HCT116 (cell line): Measurements from ENCODE around the gene PAK1. TPM values are rescaled to one million over a fixed set of nuclear protein-coding genes. Genes with fewer than 3 reads are reported as not detected.

Experiments
- ATAC-seq: fragments of 200-7000 bp; cut with Tn5 transposase; 2 replicates; pipeline ENCODE4 v1.9.1; 2020; ENCODE audit warnings: mild to moderate bottlenecking, moderate library complexity
- BruUV-seq: library from RNA; stranded (reverse); fragments of 400-500 nt; replicated peaks from 2 replicates; lab custom pipeline; 2021; lab: Mats Ljungman, UMichigan
- CTCF ChIA-PET: fragments of 300-600 bp; sonication (Branson Sonifier 250); formaldehyde crosslinking; loops from one replicate; lab custom pipeline; 2021; ENCODE audit warnings: antibody characterized with exemption; lab: Charles Lee
- POLR2A ChIA-PET: fragments of 300-600, 350-600 bp; sonication (Branson Sonifier 250); formaldehyde crosslinking; loops from one replicate; lab custom pipeline; 2021; ENCODE audit warnings: antibody characterized with exemption; lab: Charles Lee
- RAD21 ChIA-PET, 2 experiments: fragments of 300-600 bp; sonication (Branson Sonifier 250); formaldehyde crosslinking; loops; one replicate each; lab custom pipeline; 2023; ENCODE audit warnings: low total read pairs in 2 of 2; ENCODE audit not compliant: uncharacterized antibody in 2 of 2, unreplicated experiment in 2 of 2, low non-redundant PET in 1 of 2; lab: Charles Lee
- DNase-seq: peaks from one replicate; pipeline ENCODE4 v3.0.0-alpha.2; 2010; ENCODE audit warnings: low read depth, low spot score
- H2AFZ ChIP-seq: fragments of 200-600 bp; shearing (Covaris generic), sonication (generic); 2 replicates; pipeline ENCODE4 v1.6.1; 2017; ENCODE audit warnings: low read depth, mixed run types, mixed read lengths, antibody characterized with exemption, low read length; ENCODE audit not compliant: poor library complexity, severe bottlenecking
- H3K27ac ChIP-seq: 2 replicates; pipeline ENCODE4 v1.5.1; 2012; ENCODE audit warnings: low read depth, low read length
- H3K27me3 ChIP-seq: fragments of 200-600 bp; sonication (generic); 2 replicates; pipeline ENCODE4 v1.6.1; 2016; ENCODE audit warnings: mixed run types, low read length, mixed read lengths; ENCODE audit not compliant: insufficient read depth
- H3K36me3 ChIP-seq, 2 experiments: fragments of 200-500 bp in 1 of 2; fragments of 200-600 bp in 1 of 2; sonication (Bioruptor generic) in 1 of 2; sonication (generic) in 1 of 2; 2 replicates each; pipeline versions ENCODE4 v1.5.1 to v1.6.1; 2014 to 2016; ENCODE audit warnings: low read length in 2 of 2, inconsistent platforms in 1 of 2, mixed read lengths in 1 of 2, mixed run types in 1 of 2; ENCODE audit not compliant: insufficient read depth in 2 of 2, control insufficient read depth in 1 of 2
- H3K4me1 ChIP-seq, 2 experiments: fragments of 200-600 bp in 1 of 2; sonication (generic) in 1 of 2; 2 replicates each; pipeline versions ENCODE4 v1.5.1 to v1.6.1; 2012 to 2017; ENCODE audit warnings: low read length in 2 of 2, inconsistent platforms in 1 of 2, mild to moderate bottlenecking in 1 of 2, mixed read lengths in 1 of 2, mixed run types in 1 of 2, moderate library complexity in 1 of 2; ENCODE audit not compliant: insufficient read depth in 2 of 2, control insufficient read depth in 1 of 2
- H3K4me2 ChIP-seq: fragments of 200-600 bp; sonication (generic); 2 replicates; pipeline ENCODE4 v1.6.1; 2017; ENCODE audit warnings: mixed run types, low read length, mixed read lengths
- H3K4me3 ChIP-seq, 2 experiments: fragments of 200-600 bp in 1 of 2; sonication (generic) in 1 of 2; replicated peaks in 1 of 2; 2 replicates each; pipeline ENCODE4 v1.5.1; 2011 to 2016; ENCODE audit warnings: low read length in 2 of 2, control low read depth in 1 of 2, low read depth in 1 of 2, mild to moderate bottlenecking in 1 of 2, mixed read lengths in 1 of 2, mixed run types in 1 of 2
- H3K79me2 ChIP-seq: fragments of 200-600 bp; sonication (generic); 2 replicates; pipeline ENCODE4 v1.6.1; 2017; ENCODE audit warnings: mild to moderate bottlenecking, mixed run types, low read length, moderate library complexity, mixed read lengths; ENCODE audit not compliant: insufficient read depth
- H3K9ac ChIP-seq: fragments of 200-600 bp; sonication (generic); 2 replicates; pipeline ENCODE4 v1.6.1; 2016; ENCODE audit warnings: low read length, mixed read lengths
- H3K9me2 ChIP-seq: fragments of 200-600 bp; sonication (generic), shearing (Covaris generic); 2 replicates; pipeline ENCODE4 v1.6.1; 2017; ENCODE audit warnings: mixed run types, mild to moderate bottlenecking, moderate library complexity; ENCODE audit not compliant: insufficient read depth
- H3K9me3 ChIP-seq, 2 experiments: fragments of 200-500 bp in 1 of 2; fragments of 200-600 bp in 1 of 2; sonication (Bioruptor generic) in 1 of 2; sonication (generic) in 1 of 2; 2 replicates each; pipeline ENCODE4 v1.6.1; 2014 to 2017; ENCODE audit warnings: low read length in 2 of 2, mixed read lengths in 2 of 2, inconsistent platforms in 1 of 2, low read depth in 1 of 2, mild to moderate bottlenecking in 1 of 2, mixed run types in 1 of 2, moderate library complexity in 1 of 2; ENCODE audit not compliant: control insufficient read depth in 1 of 2, insufficient read depth in 1 of 2
- H4K20me1 ChIP-seq: fragments of 200-600 bp; sonication (generic), shearing (Covaris generic); 2 replicates; pipeline ENCODE4 v1.6.1; 2017; ENCODE audit warnings: mixed run types, mild to moderate bottlenecking, moderate library complexity; ENCODE audit not compliant: insufficient read depth
- CBX3 ChIP-seq: IDR thresholded peaks from 2 replicates; pipeline ENCODE4 v1.6.1; 2012; ENCODE audit warnings: low read depth
- CEBPB ChIP-seq: IDR thresholded peaks from 2 replicates; pipeline ENCODE4 v1.6.1; 2012; ENCODE audit warnings: low read depth
- EZH2 ChIP-seq: fragments of 200-600 bp; sonication (generic); IDR thresholded peaks from 2 replicates; pipeline ENCODE4 v1.6.1; 2017; ENCODE audit warnings: antibody characterized with exemption, mixed run types
- EZH2phosphoT487 ChIP-seq: fragments of 200-600 bp; IDR thresholded peaks from 2 replicates; pipeline ENCODE4 v1.6.1; 2018; ENCODE audit warnings: antibody characterized with exemption, borderline replicate concordance
- FOSL1 ChIP-seq: IDR thresholded peaks from 2 replicates; pipeline ENCODE4 v1.6.1; 2012; ENCODE audit warnings: low read depth
- JUND ChIP-seq: IDR thresholded peaks from 2 replicates; pipeline ENCODE4 v1.6.1; 2012
- SP1 ChIP-seq: IDR thresholded peaks from 2 replicates; pipeline ENCODE4 v1.6.1; 2012; ENCODE audit warnings: low read depth
- SRF ChIP-seq: IDR thresholded peaks from 2 replicates; pipeline ENCODE4 v1.6.1; 2012; ENCODE audit warnings: low read depth
- TCF7L2 ChIP-seq: IDR thresholded peaks from 2 replicates; pipeline ENCODE4 v1.7.0; 2011; ENCODE audit warnings: borderline replicate concordance, inconsistent platforms; ENCODE audit not compliant: insufficient read depth, insufficient read length; ENCODE audit errors: extremely low read depth
- YY1 ChIP-seq: IDR thresholded peaks from 2 replicates; pipeline ENCODE4 v1.6.1; 2011; ENCODE audit warnings: low read length, low read depth, moderate library complexity, mild to moderate bottlenecking; ENCODE audit not compliant: insufficient replicate concordance; ENCODE audit errors: extremely low read depth
- intact Hi-C: fragments of 100-400 bp; cut with micrococcal nuclease; formaldehyde crosslinking; loops from 2 replicates; pipeline ENCODE4 v1.10.0; 2022
- total RNA-seq: library from RNA; stranded (reverse); gene quantifications from one replicate; pipeline ENCODE4 v1.2.1, GENCODE V29; 2021; ENCODE audit not compliant: unreplicated experiment
- TF ChIP-seq, protein P1 (sequence below): IDR thresholded peaks from 2 replicates; pipeline ENCODE4 v1.6.1; 2012
- TF ChIP-seq, protein P2 (sequence below), 3 experiments: fragments of 200-600 bp in 1 of 3; sonication (generic) in 1 of 3; IDR thresholded peaks in 2 of 3; conservative IDR thresholded peaks in 1 of 3; 2 replicates each; pipeline ENCODE4 v1.5.1; 2012 to 2017; ENCODE audit warnings: low read depth in 2 of 3, low read length in 2 of 3, antibody characterized with exemption in 1 of 3, borderline replicate concordance in 1 of 3, control low read depth in 1 of 3, mild to moderate bottlenecking in 1 of 3, mixed read lengths in 1 of 3, mixed run types in 1 of 3, moderate library complexity in 1 of 3; ENCODE audit not compliant: insufficient read depth in 1 of 3

PAK1 gene
- total RNA-seq, 1 experiment from 2014 or later = 56.1 TPM

DNA sequence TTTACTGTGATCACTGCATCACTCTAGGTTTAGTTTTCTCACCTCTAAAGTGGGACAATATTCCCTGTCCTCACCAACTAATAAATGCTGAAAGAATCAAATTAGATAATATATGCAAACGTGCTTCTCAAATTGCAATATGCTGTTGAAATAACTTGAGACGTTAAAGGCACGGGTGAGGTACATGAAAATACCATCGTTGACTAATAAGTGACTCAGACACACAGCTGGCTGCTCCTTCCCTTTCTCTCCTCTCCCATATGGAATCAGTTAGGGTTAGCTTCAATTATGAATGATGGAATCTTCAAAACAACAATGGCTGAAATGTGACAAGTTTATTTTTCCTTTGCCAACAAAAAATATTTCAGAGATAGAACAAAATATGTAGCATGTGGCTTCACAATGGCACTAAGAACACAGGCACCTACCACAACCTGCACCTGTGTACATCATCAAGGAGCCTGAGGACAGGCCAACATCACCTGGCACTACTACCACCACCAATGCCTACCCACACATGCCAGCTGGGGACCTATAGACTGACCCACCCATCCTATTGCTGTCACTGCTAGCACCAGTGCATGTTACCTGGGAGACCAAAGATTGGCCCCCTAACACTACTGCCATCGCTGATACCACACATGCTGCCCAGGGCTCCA, 186.2 kb downstream of the PAK1 start:
- H3K4me1 ChIP-seq = peaks cover 0 to 7% of the 10 kb centered on the region in 2 experiments; a peak in 1 of 4 replicates
- peak overlapping the region; percentile 13 for H2AFZ ChIP-seq
- H4K20me1 ChIP-seq = no peaks in the 10 kb centered on the region
- H3K36me3 ChIP-seq = no peaks in the 10 kb centered on the region
- no peak overlapping the region for H3K27ac ChIP-seq
- no peak overlapping the region for H3K9ac ChIP-seq
- CTCF ChIA-PET = no interaction called here
- RAD21 ChIA-PET = no interaction called here
- no peaks in the 10 kb centered on the region for H3K79me2 ChIP-seq
- TF ChIP-seq, protein P1, sequence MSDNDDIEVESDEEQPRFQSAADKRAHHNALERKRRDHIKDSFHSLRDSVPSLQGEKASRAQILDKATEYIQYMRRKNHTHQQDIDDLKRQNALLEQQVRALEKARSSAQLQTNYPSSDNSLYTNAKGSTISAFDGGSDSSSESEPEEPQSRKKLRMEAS = no peak
- no peak for TF ChIP-seq EZH2
- TF ChIP-seq EZH2phosphoT487 = no peak
- TF ChIP-seq CEBPB = no peak
- TF ChIP-seq FOSL1 = peak; percentile 50; the same call in 1 of the 2 replicates
- peak; percentile 41; the same call in 1 of the 2 replicates for TF ChIP-seq JUND
- TF ChIP-seq, protein P2, sequence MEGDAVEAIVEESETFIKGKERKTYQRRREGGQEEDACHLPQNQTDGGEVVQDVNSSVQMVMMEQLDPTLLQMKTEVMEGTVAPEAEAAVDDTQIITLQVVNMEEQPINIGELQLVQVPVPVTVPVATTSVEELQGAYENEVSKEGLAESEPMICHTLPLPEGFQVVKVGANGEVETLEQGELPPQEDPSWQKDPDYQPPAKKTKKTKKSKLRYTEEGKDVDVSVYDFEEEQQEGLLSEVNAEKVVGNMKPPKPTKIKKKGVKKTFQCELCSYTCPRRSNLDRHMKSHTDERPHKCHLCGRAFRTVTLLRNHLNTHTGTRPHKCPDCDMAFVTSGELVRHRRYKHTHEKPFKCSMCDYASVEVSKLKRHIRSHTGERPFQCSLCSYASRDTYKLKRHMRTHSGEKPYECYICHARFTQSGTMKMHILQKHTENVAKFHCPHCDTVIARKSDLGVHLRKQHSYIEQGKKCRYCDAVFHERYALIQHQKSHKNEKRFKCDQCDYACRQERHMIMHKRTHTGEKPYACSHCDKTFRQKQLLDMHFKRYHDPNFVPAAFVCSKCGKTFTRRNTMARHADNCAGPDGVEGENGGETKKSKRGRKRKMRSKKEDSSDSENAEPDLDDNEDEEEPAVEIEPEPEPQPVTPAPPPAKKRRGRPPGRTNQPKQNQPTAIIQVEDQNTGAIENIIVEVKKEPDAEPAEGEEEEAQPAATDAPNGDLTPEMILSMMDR (IDR thresholded peaks at IDR 0.05 in 2 of 3, conservative IDR thresholded peaks at IDR 0.05 in 1 of 3; ENCODE audit: borderline replicate concordance in 1 of 3, insufficient read depth in 1 of 3, low read depth in 2 of 3, low read length in 2 of 3) = no peak
- no peak for TF ChIP-seq TCF7L2
- TF ChIP-seq SP1 = 0 out of 2 replicates have a peak, but pooled peaks have one; percentile 17
- no peak for TF ChIP-seq SRF
- no peak for TF ChIP-seq YY1
- no peak for TF ChIP-seq CBX3
- POLR2A ChIA-PET = no interaction called here
- DNase-seq (no peak), ATAC-seq (no peak; the same call in 1 of the 2 replicates)
- intact Hi-C loops = no loop called here
- no peak overlapping the region for H3K4me3 ChIP-seq
- 0 out of 2 replicates have a peak, but pooled peaks cover 7% of the 10 kb centered on the region for H3K9me2 ChIP-seq
- no peak overlapping the region for H3K4me2 ChIP-seq
- H3K27me3 ChIP-seq = no peaks in the 10 kb centered on the region
- no TSS peak for BruUV-seq
- no peaks in the 10 kb centered on the region for H3K9me3 ChIP-seq
